Measurements from ENCODE around the gene ANO6.
A peak's percentile ranks its signal among the peaks of the same experiment; 100 is the strongest.
"Not testable (repeated sequence)": the region's sequence is repeated elsewhere in the genome, so short reads cannot be mapped to it uniquely, and the experiment has no call there.

Gene ANO6

GRCh38 chr12:45381351-45381750, 165.5 kb downstream of the ANO6 start:
- no peak for TF ChIP-seq CTCF (IDR thresholded peaks at IDR 0.05; ENCODE audit: low read depth, low read length, missing control alignments)
- no peak for DNase-seq (ENCODE audit: low read depth)
- H3K4me3 ChIP-seq (ENCODE audit: low read depth, low read length) = no peak overlapping the region

- peak; percentile 22 for TF ChIP-seq CTCF (IDR thresholded peaks at IDR 0.05; ENCODE audit: low read depth, low read length, missing control alignments)
- H3K4me3 ChIP-seq (ENCODE audit: low read depth, low read length) = no peak overlapping the region
- DNase-seq (ENCODE audit: low read depth) = no peak
Observed at GRCh38 chr12:45388545-45388944, 172.7 kb downstream of the ANO6 start.

- no peak for TF ChIP-seq CTCF (IDR thresholded peaks at IDR 0.05; ENCODE audit: low read depth, low read length, missing control alignments)
- no peak for DNase-seq (ENCODE audit: low read depth)
- no peak overlapping the region for H3K4me3 ChIP-seq (ENCODE audit: low read depth, low read length)
Observed at GRCh38 chr12:45389426-45389825, 173.5 kb downstream of the ANO6 start.

GRCh38 chr12:45397499-45397898, 181.6 kb downstream of the ANO6 start:
- not testable (repeated sequence) for H3K4me3 ChIP-seq (ENCODE audit: low read depth, low read length)

GRCh38 chr12:45398552-45398951, 182.7 kb downstream of the ANO6 start:
- no peak overlapping the region for H3K4me3 ChIP-seq (ENCODE audit: low read depth, low read length)
- no peak for DNase-seq (ENCODE audit: low read depth)
- TF ChIP-seq CTCF (IDR thresholded peaks at IDR 0.05; ENCODE audit: low read depth, low read length, missing control alignments) = no peak

More at GRCh38 chr12:45397499-45397898, 181.6 kb downstream of the ANO6 start:
- not testable (repeated sequence) for DNase-seq (ENCODE audit: low read depth)

GRCh38 chr12:45400991-45401390, 185.1 kb downstream of the ANO6 start:
- H3K4me3 ChIP-seq (ENCODE audit: low read depth, low read length) = no peak overlapping the region
- no peak for TF ChIP-seq CTCF (IDR thresholded peaks at IDR 0.05; ENCODE audit: low read depth, low read length, missing control alignments)
- DNase-seq (ENCODE audit: low read depth) = no peak

GRCh38 chr12:45402288-45402687, 186.4 kb downstream of the ANO6 start:
- no peak for TF ChIP-seq CTCF (IDR thresholded peaks at IDR 0.05; ENCODE audit: low read depth, low read length, missing control alignments)
- no peak for DNase-seq (ENCODE audit: low read depth)
- H3K4me3 ChIP-seq (ENCODE audit: low read depth, low read length) = no peak overlapping the region
